GM12891 (cell line): ENCODE measurements around the gene PTGIS.

Experiments
- DNase-seq: peaks from one replicate; pipeline ENCODE4 v3.0.0; 2011; ENCODE audit warnings: low spot score; ENCODE audit not compliant: insufficient read length
- FAIRE-seq: peaks from 2 replicates; lab custom pipeline; 2011; peaks lifted over from hg19 to GRCh38; lab: Jason Lieb, UNC
- PAX5 ChIP-seq: IDR thresholded peaks from 2 replicates; pipeline ENCODE4 v1.6.1; 2011; ENCODE audit warnings: low read length, moderate library complexity, mild to moderate bottlenecking; ENCODE audit not compliant: insufficient read depth, severe bottlenecking
- POLR2A ChIP-seq: IDR thresholded peaks from 2 replicates; pipeline ENCODE4 v1.6.1; 2011; ENCODE audit warnings: low read depth, low read length, control low read depth
- POLR2AphosphoS5 ChIP-seq: IDR thresholded peaks from 2 replicates; pipeline ENCODE4 v1.6.1; 2011; ENCODE audit warnings: low read depth, low read length, control low read depth
- POU2F2 ChIP-seq: IDR thresholded peaks from 2 replicates; pipeline ENCODE4 v1.6.1; 2011; ENCODE audit warnings: low read depth, mild to moderate bottlenecking, control low read depth, low read length, moderate library complexity
- SPI1 ChIP-seq: IDR thresholded peaks from 2 replicates; pipeline ENCODE4 v1.6.1; 2011; ENCODE audit warnings: low read depth, low read length, control low read depth
- TAF1 ChIP-seq: IDR thresholded peaks from 2 replicates; pipeline ENCODE4 v1.6.1; 2011; ENCODE audit warnings: low read depth, low read length, control low read depth

PTGIS gene

DNA sequence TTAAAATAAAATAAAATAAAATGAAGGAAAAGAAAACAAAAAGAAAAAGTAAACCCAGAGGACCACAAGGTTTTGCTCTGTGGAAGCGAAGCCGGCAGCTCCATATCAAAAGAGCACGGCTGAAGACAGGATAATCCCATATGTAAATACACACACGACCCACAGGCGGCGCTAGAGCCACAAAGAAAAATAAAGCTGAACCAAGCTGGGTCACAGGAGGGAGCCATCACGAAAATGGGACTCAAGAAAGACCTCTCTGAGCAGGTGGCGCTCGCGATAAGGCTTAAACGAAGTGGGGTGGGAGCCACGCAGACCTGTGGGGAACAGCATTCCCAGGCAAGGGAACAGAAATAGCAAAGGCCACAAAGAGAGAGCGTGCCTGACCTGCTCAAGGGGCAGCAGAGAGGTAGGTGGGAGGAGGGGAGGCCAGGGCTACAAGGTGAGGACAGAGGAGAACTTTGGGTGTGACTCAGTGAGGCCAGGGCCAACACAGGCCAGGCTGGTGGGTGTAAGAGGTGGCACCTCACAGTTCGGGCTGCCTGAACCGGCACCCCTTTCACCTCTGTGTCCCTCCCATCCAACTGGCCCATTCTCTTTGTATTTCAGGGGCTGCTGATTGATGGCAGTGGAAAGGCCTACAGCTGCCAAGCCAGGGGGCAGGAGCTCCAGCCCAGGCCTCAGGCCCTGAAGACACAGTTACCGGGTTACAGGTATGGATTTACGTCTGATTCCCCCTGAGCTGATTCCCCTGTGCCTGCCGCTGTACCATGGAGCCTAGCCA lies 26.0 kb downstream of the PTGIS start:
- TF ChIP-seq TAF1 (no peak), POU2F2 (peak; percentile 76)
- no peak for FAIRE-seq
- peak; percentile 58 for DNase-seq

GRCh38 chr20:49540687-49541435 lies 27.1 kb downstream of the PTGIS start:
- TF ChIP-seq PAX5 = no peak
- TF ChIP-seq POLR2A = no peak
- TF ChIP-seq POLR2AphosphoS5 = no peak
- no peak for TF ChIP-seq SPI1
- no peak for TF ChIP-seq POU2F2
- no peak for TF ChIP-seq TAF1
- FAIRE-seq = no peak
- DNase-seq = no peak

DNA sequence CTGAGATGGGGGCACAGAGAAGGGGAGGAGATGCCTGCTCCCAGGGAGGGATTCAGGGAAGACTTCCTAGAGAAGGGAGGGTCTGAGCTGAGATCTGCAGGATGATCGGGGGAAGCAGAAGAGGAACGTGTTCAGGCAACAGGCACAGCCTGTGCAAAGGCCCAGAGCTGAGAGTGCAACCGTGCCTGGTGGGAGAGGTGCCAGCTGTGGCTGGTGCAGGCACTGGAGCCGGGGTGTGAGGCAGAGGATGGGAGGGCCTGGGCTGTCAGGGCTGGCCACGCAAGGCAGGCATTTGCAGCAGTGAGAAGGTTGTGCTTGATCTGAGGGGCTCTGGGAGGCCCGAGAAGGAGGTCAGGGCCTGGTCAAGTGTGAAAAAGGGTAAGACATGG lies 27.7 kb downstream of the PTGIS start:
- DNase-seq (no peak), FAIRE-seq (no peak)
- TF ChIP-seq POLR2AphosphoS5 (no peak), POLR2A (no peak)

GRCh38 chr20:49539481-49540231 lies 28.3 kb downstream of the PTGIS start:
- no peak for TF ChIP-seq POLR2A
- no peak for TF ChIP-seq PAX5
- no peak for TF ChIP-seq TAF1
- TF ChIP-seq SPI1 = no peak
- DNase-seq = no peak
- no peak for FAIRE-seq

- FAIRE-seq (no peak), DNase-seq (no peak)
- TF ChIP-seq TAF1 = no peak
- TF ChIP-seq SPI1 = no peak
- no peak for TF ChIP-seq POLR2AphosphoS5
- no peak for TF ChIP-seq POLR2A
- no peak for TF ChIP-seq PAX5
- no peak for TF ChIP-seq POU2F2
These were observed 29.0 kb downstream of the PTGIS start for GRCh38 chr20:49538950-49539349.

- FAIRE-seq (peak; percentile 75), DNase-seq (peak; percentile 46)
- no peak for TF ChIP-seq POU2F2
- TF ChIP-seq SPI1 = no peak
- no peak for TF ChIP-seq TAF1
- TF ChIP-seq POLR2A = no peak
- no peak for TF ChIP-seq POLR2AphosphoS5
- TF ChIP-seq PAX5 = no peak
These were observed 33.7 kb downstream of the PTGIS start for GRCh38 chr20:49534255-49534712.

- FAIRE-seq = no peak
These were observed 35.5 kb downstream of the PTGIS start for GRCh38 chr20:49532285-49532946.

GRCh38 chr20:49529470-49529869 lies 38.5 kb downstream of the PTGIS start:
- FAIRE-seq (no peak), DNase-seq (no peak)
- TF ChIP-seq PAX5 = no peak
- TF ChIP-seq SPI1 = no peak
- no peak for TF ChIP-seq POU2F2
- TF ChIP-seq TAF1 = no peak
- TF ChIP-seq POLR2A = no peak
- no peak for TF ChIP-seq POLR2AphosphoS5

More at GRCh38 chr20:49532285-49532946, 35.5 kb downstream of the PTGIS start:
- DNase-seq = no peak
- TF ChIP-seq POLR2AphosphoS5 (no peak), TAF1 (no peak), POLR2A (no peak), POU2F2 (no peak), PAX5 (no peak), SPI1 (no peak)

DNA sequence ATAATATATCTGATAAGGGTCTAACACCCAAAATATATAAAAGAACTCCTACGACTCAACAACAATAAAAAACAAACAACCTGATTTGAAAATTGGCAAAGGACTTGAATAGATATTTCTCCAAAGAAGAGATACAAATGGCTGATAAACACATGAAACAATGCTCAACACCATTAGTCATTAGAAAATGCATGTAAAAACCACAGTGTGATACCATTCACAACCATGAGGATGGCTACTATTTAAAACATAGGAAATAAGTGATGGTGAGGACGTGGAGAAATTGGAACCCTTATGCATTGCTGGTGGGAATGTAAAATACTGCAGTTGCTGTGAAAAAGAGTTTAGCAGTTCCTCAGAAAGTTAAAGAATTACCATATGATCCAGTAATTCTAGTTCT lies 41.4 kb downstream of the PTGIS start:
- no peak for TF ChIP-seq POU2F2
- no peak for TF ChIP-seq TAF1
- TF ChIP-seq POLR2AphosphoS5 = no peak
- TF ChIP-seq SPI1 = no peak
- no peak for TF ChIP-seq POLR2A
- no peak for TF ChIP-seq PAX5
- DNase-seq = no peak
- FAIRE-seq = no peak
